OCI-LY7 (cell line): ENCODE data around the gene RAB44. TPM values are rescaled to one million over a fixed set of nuclear protein-coding genes. Genes with fewer than 3 reads are reported as not detected.

ENCODE experiments used
- BruUV-seq: library from RNA; stranded (reverse); fragments of 400-500 nt; replicated peaks from 2 replicates; lab custom pipeline; 2021; lab: Mats Ljungman, UMichigan
- CTCF ChIA-PET: fragments of 300-600 bp; sonication (Branson Sonifier 250); formaldehyde crosslinking; loops from one replicate; lab custom pipeline; 2022; ENCODE audit warnings: antibody characterized with exemption; ENCODE audit not compliant: unreplicated experiment; lab: Charles Lee
- POLR2A ChIA-PET: fragments of 300-600 bp; sonication (Branson Sonifier 250); formaldehyde crosslinking; loops from one replicate; lab custom pipeline; 2022; ENCODE audit warnings: antibody characterized with exemption; lab: Charles Lee
- DNase-seq: peaks from one replicate; pipeline ENCODE4 v3.0.0-alpha.2; 2015; ENCODE audit warnings: low spot score
- H2AFZ ChIP-seq: fragments of 200-600 bp; sonication (generic), shearing (Covaris generic); 2 replicates; pipeline ENCODE4 v1.6.1; 2014; ENCODE audit warnings: mild to moderate bottlenecking, antibody characterized with exemption, low read length, moderate library complexity
- H3K27ac ChIP-seq: fragments of 200-600 bp; sonication (generic); 2 replicates; pipeline ENCODE4 v1.5.1; 2014; ENCODE audit warnings: mixed run types, low read depth, mild to moderate bottlenecking, moderate library complexity, low read length, inconsistent platforms; ENCODE audit not compliant: poor library complexity, severe bottlenecking
- H3K36me3 ChIP-seq: fragments of 200-600 bp; sonication (generic); 2 replicates; pipeline ENCODE4 v1.6.1; 2014; ENCODE audit warnings: mild to moderate bottlenecking, antibody characterized with exemption, low read length, moderate library complexity, mixed read lengths; ENCODE audit not compliant: insufficient read depth
- H3K4me1 ChIP-seq: fragments of 200-600 bp; sonication (generic); 2 replicates; pipeline ENCODE4 v1.5.1; 2014; ENCODE audit warnings: mild to moderate bottlenecking, low read length; ENCODE audit not compliant: insufficient read depth, poor library complexity, severe bottlenecking
- H3K4me2 ChIP-seq: fragments of 200-600 bp; sonication (generic); 2 replicates; pipeline ENCODE4 v1.6.1; 2014; ENCODE audit warnings: mild to moderate bottlenecking, low read length
- H3K4me3 ChIP-seq: fragments of 200-600 bp; sonication (generic); 2 replicates; pipeline ENCODE4 v1.5.1; 2014; ENCODE audit warnings: mild to moderate bottlenecking, low read depth, low read length; ENCODE audit not compliant: poor library complexity, severe bottlenecking
- H3K79me2 ChIP-seq: fragments of 200-600 bp; sonication (generic); 2 replicates; pipeline ENCODE4 v1.6.1; 2016; ENCODE audit warnings: low read depth, mild to moderate bottlenecking, low read length, moderate library complexity, mixed read lengths; ENCODE audit not compliant: insufficient read depth
- H3K9me2 ChIP-seq: fragments of 200-600 bp; sonication (generic); 2 replicates; pipeline ENCODE4 v1.6.1; 2016; ENCODE audit warnings: mild to moderate bottlenecking, low read length, mixed read lengths; ENCODE audit not compliant: insufficient read depth
- H3K9me3 ChIP-seq: fragments of 200-600 bp; sonication (generic); 2 replicates; pipeline ENCODE4 v1.6.1; 2014; ENCODE audit warnings: mild to moderate bottlenecking, mixed run types, low read length, mixed read lengths
- H4K20me1 ChIP-seq: fragments of 200-600 bp; sonication (generic); 2 replicates; pipeline ENCODE4 v1.6.1; 2014; ENCODE audit warnings: mild to moderate bottlenecking, antibody characterized with exemption, low read length, moderate library complexity, mixed read lengths; ENCODE audit not compliant: insufficient read depth
- EZH2phosphoT487 ChIP-seq: fragments of 200-600 bp; sonication (generic); IDR thresholded peaks from 2 replicates; pipeline ENCODE4 v1.6.1; 2018; ENCODE audit warnings: low read depth, borderline replicate concordance, mild to moderate bottlenecking, mixed run types, antibody characterized with exemption, low read length, moderate library complexity, mixed read lengths
- intact Hi-C: fragments of 100-400 bp; cut with micrococcal nuclease; formaldehyde crosslinking; loops from one replicate; pipeline ENCODE4 v1.10.0; 2022; ENCODE audit not compliant: unreplicated experiment
- total RNA-seq, 2 experiments: library from RNA; depleted of rRNA in 1 of 2; stranded (reverse); fragments of >200 nt in 1 of 2; shearing (Covaris generic) in 1 of 2; gene quantifications; 2 replicates each; pipeline ENCODE4 v1.2.3, GENCODE V29; 2014 to 2022
- TF ChIP-seq, protein P1 (sequence below): fragments of 200-600 bp; sonication (generic); conservative IDR thresholded peaks from 2 replicates; pipeline ENCODE4 v1.5.1; 2014; ENCODE audit warnings: mild to moderate bottlenecking, antibody characterized with exemption, low read length, moderate library complexity, mixed read lengths

The RAB44 gene
- total RNA-seq, 2 experiments from 2014 or later: 0.09 TPM; not detected in 1

- Histone ChIP-seq H3K79me2 (no peaks in the 10 kb centered on the region), H3K36me3 (no peaks in the 10 kb centered on the region), H3K27ac (no peak overlapping the region), H3K4me1 (no peaks in the 10 kb centered on the region), H3K9me3 (no peaks in the 10 kb centered on the region), H4K20me1 (no peaks in the 10 kb centered on the region), H3K9me2 (no peaks in the 10 kb centered on the region), H3K4me3 (no peak overlapping the region), H2AFZ (no peak overlapping the region), H3K4me2 (no peak overlapping the region)
- TF ChIP-seq EZH2phosphoT487: no peak
- TF ChIP-seq, protein P1, sequence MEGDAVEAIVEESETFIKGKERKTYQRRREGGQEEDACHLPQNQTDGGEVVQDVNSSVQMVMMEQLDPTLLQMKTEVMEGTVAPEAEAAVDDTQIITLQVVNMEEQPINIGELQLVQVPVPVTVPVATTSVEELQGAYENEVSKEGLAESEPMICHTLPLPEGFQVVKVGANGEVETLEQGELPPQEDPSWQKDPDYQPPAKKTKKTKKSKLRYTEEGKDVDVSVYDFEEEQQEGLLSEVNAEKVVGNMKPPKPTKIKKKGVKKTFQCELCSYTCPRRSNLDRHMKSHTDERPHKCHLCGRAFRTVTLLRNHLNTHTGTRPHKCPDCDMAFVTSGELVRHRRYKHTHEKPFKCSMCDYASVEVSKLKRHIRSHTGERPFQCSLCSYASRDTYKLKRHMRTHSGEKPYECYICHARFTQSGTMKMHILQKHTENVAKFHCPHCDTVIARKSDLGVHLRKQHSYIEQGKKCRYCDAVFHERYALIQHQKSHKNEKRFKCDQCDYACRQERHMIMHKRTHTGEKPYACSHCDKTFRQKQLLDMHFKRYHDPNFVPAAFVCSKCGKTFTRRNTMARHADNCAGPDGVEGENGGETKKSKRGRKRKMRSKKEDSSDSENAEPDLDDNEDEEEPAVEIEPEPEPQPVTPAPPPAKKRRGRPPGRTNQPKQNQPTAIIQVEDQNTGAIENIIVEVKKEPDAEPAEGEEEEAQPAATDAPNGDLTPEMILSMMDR: no peak
- CTCF ChIA-PET: no interaction called here
- POLR2A ChIA-PET: no interaction called here
- no TSS peak for BruUV-seq
- intact Hi-C loops: no loop called here
- DNase-seq: no peak
These were observed 34.1 kb downstream of the RAB44 start for GRCh38 chr6:36731622-36732310.

GRCh38 chr6:36733300-36733699 lies 35.7 kb downstream of the RAB44 start:
- H3K9me2 ChIP-seq: no peaks in the 10 kb centered on the region
- H3K79me2 ChIP-seq: no peaks in the 10 kb centered on the region
- H3K4me2 ChIP-seq: no peak overlapping the region
- no peaks in the 10 kb centered on the region for H4K20me1 ChIP-seq
- no peak for DNase-seq
- no TSS peak for BruUV-seq
- TF ChIP-seq, protein P1: no peak
- no peak for TF ChIP-seq EZH2phosphoT487
- no peak overlapping the region for H3K4me3 ChIP-seq
- no peaks in the 10 kb centered on the region for H3K4me1 ChIP-seq
- H3K27ac ChIP-seq: no peak overlapping the region
- intact Hi-C loops: no loop called here
- ChIA-PET CTCF (no interaction called here), POLR2A (interaction anchor here (0.8 kb wide), 1 partner anchor 24 kb away, joined by 3 read pairs; no protein-coding TSS in a partner anchor)
- H2AFZ ChIP-seq: no peak overlapping the region
- H3K36me3 ChIP-seq: no peaks in the 10 kb centered on the region
- no peaks in the 10 kb centered on the region for H3K9me3 ChIP-seq

DNA sequence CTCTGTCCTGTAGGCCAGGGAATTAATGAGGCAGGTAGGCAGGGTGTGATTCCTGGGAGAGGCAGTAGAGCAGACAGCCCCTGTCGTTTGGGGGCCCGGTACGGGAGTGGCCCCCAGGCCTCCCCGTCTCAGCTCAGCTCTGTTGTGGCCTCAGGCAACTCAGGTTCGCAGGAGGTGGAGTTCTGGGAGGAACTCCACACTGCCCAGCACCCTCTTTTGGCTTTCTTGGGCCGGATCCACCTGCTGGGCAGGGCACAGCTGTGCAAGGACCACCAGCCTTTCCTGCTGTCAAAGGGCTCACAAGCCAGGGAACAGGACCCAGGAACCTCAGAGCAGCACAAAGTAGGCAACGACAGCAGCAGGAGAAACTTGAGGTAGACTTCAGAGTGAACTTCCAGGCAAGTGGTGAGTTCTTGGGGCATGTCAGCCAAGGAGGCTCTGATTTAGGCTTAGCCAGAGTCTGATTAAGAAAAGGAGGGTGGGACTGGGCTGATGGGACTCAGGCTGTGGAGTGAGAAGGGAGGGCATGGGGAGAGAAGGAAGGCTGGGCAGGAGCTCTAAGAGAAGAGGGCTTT lies 36.9 kb downstream of the RAB44 start:
- Histone ChIP-seq H3K4me2 (no peak overlapping the region), H3K36me3 (no peaks in the 10 kb centered on the region), H3K27ac (no peak overlapping the region), H2AFZ (no peak overlapping the region), H3K9me2 (no peaks in the 10 kb centered on the region), H3K4me3 (no peak overlapping the region), H3K79me2 (no peaks in the 10 kb centered on the region), H4K20me1 (no peaks in the 10 kb centered on the region), H3K9me3 (no peaks in the 10 kb centered on the region), H3K4me1 (no peaks in the 10 kb centered on the region)
- ChIA-PET CTCF (interaction anchor here (1.6 kb wide), 1 partner anchor 24 kb away, joined by 8 read pairs; no protein-coding TSS in a partner anchor), POLR2A (no interaction called here)
- DNase-seq: no peak
- intact Hi-C loops: no loop called here
- no peak for TF ChIP-seq EZH2phosphoT487
- TF ChIP-seq, protein P1: no peak
- BruUV-seq: no TSS peak
